ENCODE measurements around the gene BTBD19. TPM values are rescaled to one million over a fixed set of nuclear protein-coding genes. Genes with fewer than 3 reads are reported as not detected.

The BTBD19 gene
- total and polyA plus RNA-seq, 9 of the 15 experiments (the other 6 are each of a cell fraction or from before 2014, with no cell fraction given), result 0.22 to 2.0 (median 0.95) TPM

- TF ChIP-seq MEF2A (IDR thresholded peaks at IDR 0.05; ENCODE audit: control insufficient read depth, low read depth, low read length) (no peak), TEAD1 (CRISPR knock-in tag; IDR thresholded peaks at IDR 0.05) (peak in 1 of 2 experiments; percentile 55; a peak in 1 of 4 replicates), FUS (optimal IDR thresholded peaks at IDR 0.05; ENCODE audit: low read depth, low read length) (peak; percentile 29), RBFOX2 (IDR thresholded peaks at IDR 0.05; ENCODE audit: low read depth, low read length) (peak; percentile 77), PHF8 (IDR thresholded peaks at IDR 0.05; ENCODE audit: borderline replicate concordance, low read length) (peak; percentile 49; the same call in 1 of the 2 replicates), ZKSCAN1 (IDR thresholded peaks at IDR 0.05; ENCODE audit: low read depth, low read length) (no peak), ZFX (CRISPR knock-in tag; IDR thresholded peaks at IDR 0.05) (peak; percentile 86), TBP (optimal IDR thresholded peaks at IDR 0.05; ENCODE audit: low read depth, low read length) (peak; percentile 26), BRCA1 (IDR thresholded peaks at IDR 0.05) (no peak), BRCA1 (CRISPR knock-in tag; IDR thresholded peaks at IDR 0.05) (no peak), U2AF1 (optimal IDR thresholded peaks at IDR 0.05; ENCODE audit: low read depth, low read length) (peak; percentile 44), ZMIZ1 (IDR thresholded peaks at IDR 0.05; ENCODE audit: low read depth in 2 of 2, low read length in 2 of 2) (no peak), NR1H2 (CRISPR knock-in tag; IDR thresholded peaks at IDR 0.05) (no peak), ZNF277 (CRISPR knock-in tag; IDR thresholded peaks at IDR 0.05; ENCODE audit: borderline replicate concordance) (no peak), NCOR1 (IDR thresholded peaks at IDR 0.05) (no peak), ZBTB2 (IDR thresholded peaks at IDR 0.05) (no peak), POLR2G (IDR thresholded peaks at IDR 0.05; ENCODE audit: low read depth, low read length) (peak; percentile 86), TAL1 (IDR thresholded peaks at IDR 0.05) (no peak), MYC (IDR thresholded peaks at IDR 0.05; ENCODE audit: low read depth, low read length) (no peak), MYC (CRISPR knock-in tag; IDR thresholded peaks at IDR 0.05; ENCODE audit: borderline replicate concordance, low read depth) (0 out of 2 replicates have a peak, but pooled peaks have one; percentile 36)
- TF ChIP-seq, protein P1, sequence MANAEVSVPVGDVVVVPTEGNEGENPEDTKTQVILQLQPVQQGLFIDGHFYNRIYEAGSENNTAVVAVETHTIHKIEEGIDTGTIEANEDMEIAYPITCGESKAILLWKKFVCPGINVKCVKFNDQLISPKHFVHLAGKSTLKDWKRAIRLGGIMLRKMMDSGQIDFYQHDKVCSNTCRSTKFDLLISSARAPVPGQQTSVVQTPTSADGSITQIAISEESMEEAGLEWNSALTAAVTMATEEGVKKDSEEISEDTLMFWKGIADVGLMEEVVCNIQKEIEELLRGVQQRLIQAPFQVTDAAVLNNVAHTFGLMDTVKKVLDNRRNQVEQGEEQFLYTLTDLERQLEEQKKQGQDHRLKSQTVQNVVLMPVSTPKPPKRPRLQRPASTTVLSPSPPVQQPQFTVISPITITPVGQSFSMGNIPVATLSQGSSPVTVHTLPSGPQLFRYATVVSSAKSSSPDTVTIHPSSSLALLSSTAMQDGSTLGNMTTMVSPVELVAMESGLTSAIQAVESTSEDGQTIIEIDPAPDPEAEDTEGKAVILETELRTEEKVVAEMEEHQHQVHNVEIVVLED (CRISPR knock-in tag; IDR thresholded peaks at IDR 0.05), result no peak
Observed at GRCh38 chr1:44842862-44843655, 34.7 kb downstream of the BTBD19 start, which contains the start of gene PTCH2 (continued).

Data from K562 (cell line).